Mesendoderm (in vitro differentiated cells): ENCODE measurements around the gene SGIP1.

ENCODE experiments used
- DNase-seq: peaks from one replicate; pipeline ENCODE4 v3.0.0; 2013
- H2AK5ac ChIP-seq: 2 replicates; pipeline ENCODE4 v1.6.1; 2013; ENCODE audit warnings: low read length, inconsistent platforms
- H2BK120ac ChIP-seq: 2 replicates; pipeline ENCODE4 v1.6.1; 2013; ENCODE audit warnings: low read depth, mild to moderate bottlenecking, low read length, moderate library complexity, mixed read lengths
- H2BK15ac ChIP-seq: replicated peaks from 2 replicates; pipeline ENCODE4 v1.6.1; 2013; ENCODE audit warnings: low read depth, mild to moderate bottlenecking, moderate library complexity
- H2BK5ac ChIP-seq: 2 replicates; pipeline ENCODE4 v1.6.1; 2013; ENCODE audit warnings: low read length, inconsistent platforms
- H3K18ac ChIP-seq: 2 replicates; pipeline ENCODE4 v1.6.1; 2013; ENCODE audit warnings: mild to moderate bottlenecking, low read length, mixed read lengths
- H3K23ac ChIP-seq: one replicate; pipeline ENCODE4 v1.6.1; 2013; ENCODE audit warnings: low read length
- H3K27ac ChIP-seq: 2 replicates; pipeline ENCODE4 v1.5.1; 2013; ENCODE audit warnings: low read depth, mild to moderate bottlenecking, inconsistent platforms, low read length, moderate library complexity
- H3K27me3 ChIP-seq: 2 replicates; pipeline ENCODE4 v1.6.1; 2013; ENCODE audit warnings: low read length, control low read depth, mild to moderate bottlenecking, inconsistent platforms; ENCODE audit not compliant: insufficient read depth, poor library complexity
- H3K36me3 ChIP-seq: 2 replicates; pipeline ENCODE4 v1.6.1; 2013; ENCODE audit warnings: low read length, inconsistent platforms; ENCODE audit not compliant: control insufficient read depth, insufficient read depth
- H3K4ac ChIP-seq: one replicate; pipeline ENCODE4 v1.6.1; 2013; ENCODE audit warnings: low read depth, mild to moderate bottlenecking, low read length, moderate library complexity
- H3K4me1 ChIP-seq: 2 replicates; pipeline ENCODE4 v1.6.1; 2013; ENCODE audit warnings: low read depth, low read length, inconsistent platforms; ENCODE audit not compliant: control insufficient read depth
- H3K4me2 ChIP-seq: 2 replicates; pipeline ENCODE4 v1.6.1; 2013; ENCODE audit warnings: low read length
- H3K4me3 ChIP-seq: 2 replicates; pipeline ENCODE4 v1.5.1; 2013; ENCODE audit warnings: mild to moderate bottlenecking, low read length
- H3K56ac ChIP-seq: one replicate; pipeline ENCODE4 v1.6.1; 2013; ENCODE audit warnings: low read length
- H3K79me1 ChIP-seq: 2 replicates; pipeline ENCODE4 v1.6.1; 2013; ENCODE audit warnings: low read length, inconsistent platforms
- H3K79me2 ChIP-seq: 2 replicates; pipeline ENCODE4 v1.6.1; 2013; ENCODE audit warnings: mild to moderate bottlenecking, low read length; ENCODE audit not compliant: control insufficient read depth, insufficient read depth
- H3K9ac ChIP-seq: 2 replicates; pipeline ENCODE4 v1.6.1; 2013; ENCODE audit warnings: low read length, inconsistent platforms
- H4K5ac ChIP-seq: one replicate; pipeline ENCODE4 v1.6.1; 2013; ENCODE audit warnings: low read length
- H4K8ac ChIP-seq: one replicate; pipeline ENCODE4 v1.6.1; 2013; ENCODE audit warnings: low read depth, mild to moderate bottlenecking, control low read depth, low read length, moderate library complexity
- WGBS: extraction: QIAGEN DNeasy Blood & Tissue Kit; methylation state at CpG from one replicate; pipeline ENCODE4 v1.1.7; 2013; ENCODE audit warnings: low lambda C conversion rate, missing lambda C conversion rate; ENCODE audit not compliant: insufficient coverage; ENCODE audit errors: extremely low coverage; 5-methylcytosine and 5-hydroxymethylcytosine counted together

The SGIP1 gene

DNA sequence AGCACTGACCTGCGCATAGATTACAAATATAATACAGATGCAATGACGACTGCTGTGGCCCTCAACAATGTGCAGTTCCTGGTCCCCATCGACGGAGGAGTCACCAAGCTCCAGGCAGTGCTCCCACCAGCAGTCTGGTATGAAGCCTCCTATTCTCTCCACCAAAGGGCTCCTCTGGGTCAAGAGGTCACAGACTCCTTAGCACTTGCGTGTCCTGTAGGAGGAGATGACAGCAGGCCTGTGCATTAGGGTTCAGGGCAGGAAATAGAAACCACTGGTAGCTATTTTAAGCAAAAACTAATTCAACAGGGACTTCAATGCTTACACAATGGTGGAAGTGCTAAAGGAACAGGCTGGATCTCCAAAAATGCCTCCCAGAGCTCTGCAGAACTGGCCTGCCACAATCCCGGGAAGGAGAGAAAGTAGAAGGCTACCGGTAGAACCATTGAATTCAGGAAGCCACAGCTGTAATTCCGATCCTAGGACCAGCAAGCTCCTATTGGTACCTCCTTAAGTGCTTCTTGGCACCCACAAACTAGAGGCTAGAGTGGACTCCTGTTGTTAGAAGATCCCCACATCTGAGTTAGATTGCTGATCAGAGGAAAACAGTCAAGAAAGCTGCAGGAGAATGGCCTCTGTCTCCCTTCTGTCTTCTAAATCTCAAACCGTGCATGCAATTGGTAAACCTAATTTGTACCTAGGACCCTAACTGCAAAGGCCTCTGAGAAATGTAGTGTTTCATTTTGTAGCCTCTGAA is 205.6 kb downstream of the SGIP1 start:
- no CpG with 5 or more reads among the region's 9 CpGs for WGBS
- no peak overlapping the region for H3K23ac ChIP-seq

DNA sequence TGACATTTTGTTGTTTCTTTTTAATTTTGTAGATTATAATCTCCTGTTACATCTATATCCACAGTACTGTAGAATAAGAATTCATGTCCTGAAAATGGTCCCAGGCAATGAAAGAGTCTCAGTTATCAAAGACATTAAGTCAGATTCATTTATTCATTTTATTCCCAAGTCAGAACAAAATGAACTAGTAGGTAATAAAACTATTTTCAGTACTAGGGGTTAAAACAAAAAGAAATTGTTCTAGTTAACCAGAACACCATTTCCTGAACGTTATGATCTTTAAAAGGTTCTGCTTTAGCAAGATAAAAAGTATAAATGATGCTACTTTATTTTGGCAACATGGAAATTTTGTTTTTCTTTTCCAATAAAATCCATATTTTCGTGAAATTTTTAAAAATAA is 211.5 kb downstream of the SGIP1 start:
- no peak overlapping the region for H3K4me2 ChIP-seq
- no peak for DNase-seq
- no peak overlapping the region for H2BK5ac ChIP-seq
- H3K23ac ChIP-seq: no peak overlapping the region
- no peaks in the 10 kb centered on the region for H3K79me1 ChIP-seq
- no peak overlapping the region for H2AK5ac ChIP-seq
- no peak overlapping the region for H3K27ac ChIP-seq
- H4K5ac ChIP-seq: no peak overlapping the region
- H3K79me2 ChIP-seq: no peaks in the 10 kb centered on the region
- H3K4me1 ChIP-seq: no peaks in the 10 kb centered on the region
- no peaks in the 10 kb centered on the region for H3K27me3 ChIP-seq
- no peak overlapping the region for H2BK120ac ChIP-seq
- H3K9ac ChIP-seq: no peak overlapping the region
- no peak overlapping the region for H3K4me3 ChIP-seq
- H3K36me3 ChIP-seq: no peaks in the 10 kb centered on the region
- no CpG with 5 or more reads among the region's 2 CpGs for WGBS
- no peak overlapping the region for H3K18ac ChIP-seq
- H3K56ac ChIP-seq: no peak overlapping the region
- no peak overlapping the region for H3K4ac ChIP-seq
- no peak overlapping the region for H4K8ac ChIP-seq
- H2BK15ac ChIP-seq: no peak overlapping the region

More for the DNA sequence above, 205.6 kb downstream of the SGIP1 start:
- no peak overlapping the region for H4K5ac ChIP-seq
- H3K4ac ChIP-seq: no peak overlapping the region
- no peak overlapping the region for H3K27ac ChIP-seq
- H2BK120ac ChIP-seq: no peak overlapping the region
- H4K8ac ChIP-seq: no peak overlapping the region
- peaks cover 2% of the 10 kb centered on the region for H3K4me1 ChIP-seq
- no peaks in the 10 kb centered on the region for H3K79me2 ChIP-seq
- H3K27me3 ChIP-seq: no peaks in the 10 kb centered on the region
- H3K4me3 ChIP-seq: no peak overlapping the region
- H2AK5ac ChIP-seq: no peak overlapping the region
- peak; percentile 25 for DNase-seq
- H3K36me3 ChIP-seq: no peaks in the 10 kb centered on the region
- H2BK15ac ChIP-seq: no peak overlapping the region
- no peak overlapping the region for H3K4me2 ChIP-seq
- no peak overlapping the region for H2BK5ac ChIP-seq
- no peak overlapping the region for H3K56ac ChIP-seq
- no peaks in the 10 kb centered on the region for H3K79me1 ChIP-seq
- H3K18ac ChIP-seq: no peak overlapping the region
- no peak overlapping the region for H3K9ac ChIP-seq

DNA sequence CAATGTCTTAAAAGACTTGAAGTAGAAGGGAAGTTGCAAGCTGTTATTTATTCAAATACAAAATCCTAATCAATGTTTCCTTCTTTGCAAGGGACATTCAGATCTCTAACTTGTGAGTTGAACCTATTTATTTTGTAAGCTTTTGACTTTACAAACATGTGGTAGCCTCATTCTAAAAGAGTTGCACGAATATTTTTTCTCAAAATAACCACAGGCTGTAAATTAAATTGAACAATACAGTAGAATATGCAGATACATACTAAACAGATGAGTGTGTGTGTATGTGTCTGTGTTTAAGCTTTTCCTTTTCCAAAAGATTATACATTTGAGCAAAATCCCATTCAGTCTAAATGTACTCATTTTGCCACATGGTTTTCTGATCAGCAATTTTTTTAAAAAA is 213.5 kb downstream of the SGIP1 start:
- no peak overlapping the region for H3K4ac ChIP-seq
- H2BK15ac ChIP-seq: no peak overlapping the region
- no peak overlapping the region for H3K9ac ChIP-seq
- H4K8ac ChIP-seq: no peak overlapping the region
- peaks cover 2% of the 10 kb centered on the region for H3K4me1 ChIP-seq
- H3K27me3 ChIP-seq: no peaks in the 10 kb centered on the region
- no peak for DNase-seq
- H2BK5ac ChIP-seq: no peak overlapping the region
- no peak overlapping the region for H4K5ac ChIP-seq
- no peaks in the 10 kb centered on the region for H3K36me3 ChIP-seq
- H3K79me1 ChIP-seq: no peaks in the 10 kb centered on the region
- no CpG with 5 or more reads among the region's 1 CpG for WGBS
- no peak overlapping the region for H2BK120ac ChIP-seq
- H3K27ac ChIP-seq: no peak overlapping the region
- no peak overlapping the region for H3K23ac ChIP-seq
- no peak overlapping the region for H3K4me3 ChIP-seq
- no peak overlapping the region for H3K18ac ChIP-seq
- H3K56ac ChIP-seq: no peak overlapping the region
- no peak overlapping the region for H3K4me2 ChIP-seq
- no peaks in the 10 kb centered on the region for H3K79me2 ChIP-seq
- no peak overlapping the region for H2AK5ac ChIP-seq

DNA sequence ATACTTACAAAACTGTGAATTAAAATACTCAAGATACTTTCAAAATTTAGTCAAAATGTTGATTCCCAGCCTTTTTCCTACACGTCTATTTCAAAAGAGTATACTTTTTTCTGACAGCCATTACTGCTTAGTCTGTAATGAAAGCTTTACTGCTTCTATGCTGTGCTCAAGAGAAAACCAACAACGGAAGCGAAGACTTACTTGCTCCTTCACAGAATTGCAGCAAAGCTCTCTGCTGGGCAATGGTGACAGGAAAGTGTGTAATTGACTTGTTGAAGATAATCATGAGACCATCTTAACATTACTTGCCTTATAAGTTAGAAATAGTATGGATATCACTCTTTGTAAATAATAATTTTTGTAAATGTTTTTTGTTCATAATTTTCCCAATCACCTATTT is 216.6 kb downstream of the SGIP1 start:
- H3K4me1 ChIP-seq: peaks cover 2% of the 10 kb centered on the region
- H3K9ac ChIP-seq: no peak overlapping the region
- H3K18ac ChIP-seq: no peak overlapping the region
- DNase-seq: no peak
- no peaks in the 10 kb centered on the region for H3K79me2 ChIP-seq
- no peak overlapping the region for H4K8ac ChIP-seq
- H3K79me1 ChIP-seq: no peaks in the 10 kb centered on the region
- no peak overlapping the region for H3K4me3 ChIP-seq
- no peak overlapping the region for H2AK5ac ChIP-seq
- no peak overlapping the region for H3K27ac ChIP-seq
- no peak overlapping the region for H2BK120ac ChIP-seq
- H3K56ac ChIP-seq: no peak overlapping the region
- H4K5ac ChIP-seq: no peak overlapping the region
- H2BK15ac ChIP-seq: no peak overlapping the region
- no peak overlapping the region for H3K4me2 ChIP-seq
- no peaks in the 10 kb centered on the region for H3K36me3 ChIP-seq
- WGBS: no CpG with 5 or more reads among the region's 3 CpGs
- no peak overlapping the region for H3K23ac ChIP-seq
- no peak overlapping the region for H3K4ac ChIP-seq
- H3K27me3 ChIP-seq: no peaks in the 10 kb centered on the region
- no peak overlapping the region for H2BK5ac ChIP-seq

DNA sequence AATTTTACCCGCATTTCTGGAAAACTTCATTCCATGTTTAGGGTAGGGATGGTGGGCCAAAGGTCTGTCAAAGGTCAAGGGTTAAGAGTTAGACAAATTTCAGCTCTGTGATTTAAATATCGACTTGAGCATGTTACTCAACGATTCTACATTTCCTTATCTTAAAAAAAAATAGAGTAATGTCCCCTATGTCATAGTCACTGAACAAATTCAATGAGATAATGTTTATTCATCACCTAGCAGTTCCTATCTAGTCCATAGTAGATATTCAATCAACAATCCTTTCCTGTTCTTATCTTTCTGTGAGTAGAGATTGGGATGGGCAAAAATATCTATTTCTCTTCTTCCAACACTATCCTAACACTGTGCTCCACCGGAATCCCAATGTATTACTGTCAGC is 217.2 kb downstream of the SGIP1 start:
- no peaks in the 10 kb centered on the region for H3K79me1 ChIP-seq
- H2AK5ac ChIP-seq: no peak overlapping the region
- no peak overlapping the region for H3K27ac ChIP-seq
- DNase-seq: no peak
- H3K9ac ChIP-seq: no peak overlapping the region
- H4K5ac ChIP-seq: no peak overlapping the region
- no peak overlapping the region for H2BK5ac ChIP-seq
- H3K4me2 ChIP-seq: no peak overlapping the region
- H3K36me3 ChIP-seq: no peaks in the 10 kb centered on the region
- peaks cover 2% of the 10 kb centered on the region for H3K4me1 ChIP-seq
- H3K23ac ChIP-seq: no peak overlapping the region
- H3K56ac ChIP-seq: no peak overlapping the region
- H3K18ac ChIP-seq: no peak overlapping the region
- no peak overlapping the region for H2BK15ac ChIP-seq
- H3K79me2 ChIP-seq: no peaks in the 10 kb centered on the region
- H3K27me3 ChIP-seq: no peaks in the 10 kb centered on the region
- WGBS: no CpG with 5 or more reads among the region's 4 CpGs
- H3K4ac ChIP-seq: no peak overlapping the region
- H3K4me3 ChIP-seq: no peak overlapping the region
- no peak overlapping the region for H4K8ac ChIP-seq
- H2BK120ac ChIP-seq: no peak overlapping the region
